Trophoblast cell (in vitro differentiated cells and primary cell): ENCODE data around the gene DNMT3B.

Experiments used
- DNase-seq, 2 donors: peaks; one replicate each; pipeline ENCODE4 v3.0.0-alpha.2; 2016
- H2AFZ ChIP-seq: 2 replicates; pipeline ENCODE4 v1.6.1; 2013; ENCODE audit warnings: low read length, moderate library complexity, mild to moderate bottlenecking; ENCODE audit not compliant: insufficient read depth, poor library complexity
- H2AK5ac ChIP-seq: 2 replicates; pipeline ENCODE4 v1.6.1; 2013; ENCODE audit warnings: mild to moderate bottlenecking, low read length
- H2BK120ac ChIP-seq: 2 replicates; pipeline ENCODE4 v1.6.1; 2013; ENCODE audit warnings: low read length, mild to moderate bottlenecking, moderate library complexity; ENCODE audit not compliant: insufficient read depth, poor library complexity
- H2BK12ac ChIP-seq: 2 replicates; pipeline ENCODE4 v1.6.1; 2013; ENCODE audit warnings: mild to moderate bottlenecking, low read length, moderate library complexity
- H2BK5ac ChIP-seq: 2 replicates; pipeline ENCODE4 v1.6.1; 2013; ENCODE audit warnings: low read length, low read depth, moderate library complexity, mild to moderate bottlenecking; ENCODE audit not compliant: poor library complexity
- H3K14ac ChIP-seq: 2 replicates; pipeline ENCODE4 v1.6.1; 2013; ENCODE audit warnings: mild to moderate bottlenecking, low read length
- H3K18ac ChIP-seq: 2 replicates; pipeline ENCODE4 v1.6.1; 2013; ENCODE audit warnings: mild to moderate bottlenecking, low read length
- H3K23ac ChIP-seq: 2 replicates; pipeline ENCODE4 v1.6.1; 2013; ENCODE audit warnings: low read length
- H3K27ac ChIP-seq: 2 replicates; pipeline ENCODE4 v1.5.1; 2013; ENCODE audit warnings: low read depth, mild to moderate bottlenecking, inconsistent platforms, low read length, moderate library complexity
- H3K27me3 ChIP-seq: 2 replicates; pipeline ENCODE4 v1.6.1; 2013; ENCODE audit warnings: inconsistent platforms, mild to moderate bottlenecking, low read length, moderate library complexity; ENCODE audit not compliant: insufficient read depth
- H3K36me3 ChIP-seq, 2 experiments: 1 replicate in 1 of 2; 2 replicates in 1 of 2; pipeline ENCODE4 v1.6.1; 2013; ENCODE audit warnings: low read length in 2 of 2, mild to moderate bottlenecking in 2 of 2, moderate library complexity in 1 of 2; ENCODE audit not compliant: insufficient read depth in 2 of 2, control insufficient read depth in 1 of 2
- H3K4ac ChIP-seq: 2 replicates; pipeline ENCODE4 v1.6.1; 2013; ENCODE audit warnings: low read depth, mild to moderate bottlenecking, low read length, moderate library complexity
- H3K4me1 ChIP-seq, 2 experiments: 1 replicate in 1 of 2; 2 replicates in 1 of 2; pipeline ENCODE4 v1.6.1; 2013; ENCODE audit warnings: low read length in 2 of 2, mild to moderate bottlenecking in 2 of 2, moderate library complexity in 1 of 2; ENCODE audit not compliant: insufficient read depth in 2 of 2, control insufficient read depth in 1 of 2
- H3K4me2 ChIP-seq: 2 replicates; pipeline ENCODE4 v1.6.1; 2013; ENCODE audit warnings: inconsistent platforms, mild to moderate bottlenecking, low read length, moderate library complexity
- H3K4me3 ChIP-seq: 2 replicates; pipeline ENCODE4 v1.5.1; 2013; ENCODE audit warnings: mild to moderate bottlenecking, low read depth, low read length, inconsistent platforms
- H3K79me1 ChIP-seq: one replicate; pipeline ENCODE4 v1.6.1; 2013; ENCODE audit warnings: low read length
- H3K79me2 ChIP-seq: 2 replicates; pipeline ENCODE4 v1.6.1; 2013; ENCODE audit warnings: low read length, mild to moderate bottlenecking; ENCODE audit not compliant: control insufficient read depth, insufficient read depth, poor library complexity
- H3K9ac ChIP-seq: 2 replicates; pipeline ENCODE4 v1.6.1; 2013; ENCODE audit warnings: mild to moderate bottlenecking, low read length
- H3K9me3 ChIP-seq: 2 replicates; pipeline ENCODE4 v1.6.1; 2013; ENCODE audit warnings: low read depth, mild to moderate bottlenecking, control low read depth, inconsistent platforms, low read length; ENCODE audit not compliant: insufficient read depth
- H4K12ac ChIP-seq: 2 replicates; pipeline ENCODE4 v1.6.1; 2013; ENCODE audit warnings: low read depth, mild to moderate bottlenecking, low read length, moderate library complexity
- H4K8ac ChIP-seq: 2 replicates; pipeline ENCODE4 v1.6.1; 2013; ENCODE audit warnings: low read depth, mild to moderate bottlenecking, low read length, moderate library complexity
- H4K91ac ChIP-seq: one replicate; pipeline ENCODE4 v1.6.1; 2013; ENCODE audit warnings: low read depth, mild to moderate bottlenecking, low read length, moderate library complexity
- WGBS: extraction: QIAGEN DNeasy Blood & Tissue Kit; methylation state at CpG from one replicate; pipeline ENCODE4 v1.1.7; 2013; ENCODE audit warnings: missing lambda C conversion rate; ENCODE audit not compliant: insufficient read length, insufficient coverage; ENCODE audit errors: extremely low coverage; 5-methylcytosine and 5-hydroxymethylcytosine counted together

DNMT3B gene

DNA sequence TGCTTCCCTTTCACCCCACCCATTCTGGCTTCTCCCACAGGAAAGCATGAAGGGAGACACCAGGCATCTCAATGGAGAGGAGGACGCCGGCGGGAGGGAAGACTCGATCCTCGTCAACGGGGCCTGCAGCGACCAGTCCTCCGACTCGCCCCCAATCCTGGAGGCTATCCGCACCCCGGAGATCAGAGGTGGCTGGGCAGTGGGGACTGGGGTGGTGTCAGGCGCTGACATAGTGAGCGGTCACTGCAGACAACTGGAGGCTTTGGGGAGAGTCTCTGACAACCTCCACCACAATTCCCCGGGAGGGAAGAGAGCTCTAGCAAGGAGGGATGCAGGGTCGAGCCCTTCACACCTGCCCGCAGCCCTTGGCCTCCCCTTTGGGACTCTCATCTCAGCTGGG, 18.1 kb downstream of the DNMT3B start:
- peaks cover 10% of the 10 kb centered on the region for H3K79me2 ChIP-seq
- no peak overlapping the region for H3K4ac ChIP-seq
- DNase-seq: no peak
- no CpG with 5 or more reads among the region's 16 CpGs for WGBS
- H3K79me1 ChIP-seq: peaks cover 2% of the 10 kb centered on the region
- H3K14ac ChIP-seq: no peak overlapping the region
- no peak overlapping the region for H2BK5ac ChIP-seq
- no peak overlapping the region for H2AK5ac ChIP-seq
- H3K27ac ChIP-seq: no peak overlapping the region
- H3K18ac ChIP-seq: no peak overlapping the region
- H3K4me3 ChIP-seq: no peak overlapping the region
- H3K4me1 ChIP-seq: peaks cover 7 to 14% of the 10 kb centered on the region in 2 experiments
- H3K9ac ChIP-seq: no peak overlapping the region
- H4K91ac ChIP-seq: no peak overlapping the region
- no peak overlapping the region for H2AFZ ChIP-seq
- H3K4me2 ChIP-seq: no peak overlapping the region
- H3K9me3 ChIP-seq: peaks cover 2% of the 10 kb centered on the region
- no peaks in the 10 kb centered on the region for H3K27me3 ChIP-seq
- no peak overlapping the region for H3K23ac ChIP-seq
- H4K12ac ChIP-seq: no peak overlapping the region
- no peak overlapping the region for H2BK120ac ChIP-seq
- no peak overlapping the region for H4K8ac ChIP-seq
- H3K36me3 ChIP-seq: peaks cover 27 to 35% of the 10 kb centered on the region in 2 experiments
- no peak overlapping the region for H2BK12ac ChIP-seq

DNA sequence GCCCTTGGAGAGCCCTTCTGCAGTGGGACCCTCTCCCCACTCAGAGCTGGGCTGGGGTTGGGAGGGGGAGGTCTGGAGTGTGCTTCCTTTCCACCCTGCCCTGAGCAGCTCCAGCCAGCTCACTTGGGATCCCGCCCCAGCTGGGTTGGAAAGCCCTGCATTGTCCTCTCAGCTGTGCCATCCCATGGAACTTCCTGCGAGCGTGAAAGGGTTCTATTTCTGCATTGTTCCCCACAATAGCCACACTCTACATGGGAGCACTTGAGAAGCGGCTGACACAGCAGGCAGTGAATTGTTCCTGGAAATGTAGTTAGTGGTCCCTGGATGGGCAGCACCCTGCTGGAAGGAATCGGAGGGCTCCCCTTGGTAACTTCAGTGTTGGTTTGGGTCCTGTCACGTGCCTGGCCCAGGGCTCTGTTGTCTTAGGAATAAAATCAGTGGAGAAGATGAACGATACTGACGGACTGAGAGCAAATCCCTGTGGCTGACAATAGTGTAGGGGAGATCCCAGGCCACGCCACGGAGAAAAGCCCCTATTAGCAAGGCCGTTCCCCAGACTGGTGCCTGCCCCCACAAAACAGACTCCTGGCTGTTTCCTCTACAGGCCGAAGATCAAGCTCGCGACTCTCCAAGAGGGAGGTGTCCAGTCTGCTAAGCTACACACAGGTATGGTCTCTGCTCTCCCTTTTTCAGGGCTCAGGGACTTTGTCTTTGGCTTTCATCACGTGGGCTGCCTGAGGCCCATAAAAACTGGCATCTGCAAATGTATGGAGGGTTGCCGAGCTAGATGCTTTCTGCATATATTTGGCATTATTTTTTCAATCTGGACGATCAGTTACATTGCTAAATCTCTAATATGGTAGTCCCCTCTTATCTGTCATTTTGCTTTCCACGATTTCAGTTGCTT, 18.8 kb downstream of the DNMT3B start:
- H3K23ac ChIP-seq: no peak overlapping the region
- H3K4ac ChIP-seq: no peak overlapping the region
- H3K18ac ChIP-seq: no peak overlapping the region
- peaks cover 7 to 12% of the 10 kb centered on the region in 2 experiments for H3K4me1 ChIP-seq
- H2BK120ac ChIP-seq: no peak overlapping the region
- H2BK12ac ChIP-seq: no peak overlapping the region
- H3K27ac ChIP-seq: no peak overlapping the region
- H2AK5ac ChIP-seq: no peak overlapping the region
- H4K8ac ChIP-seq: no peak overlapping the region
- H3K79me2 ChIP-seq: peaks cover 8% of the 10 kb centered on the region
- no peak overlapping the region for H2BK5ac ChIP-seq
- no peak for DNase-seq
- no peak overlapping the region for H3K14ac ChIP-seq
- no peak overlapping the region for H3K4me3 ChIP-seq
- H4K12ac ChIP-seq: peak overlapping the region; percentile 7
- WGBS: no CpG with 5 or more reads among the region's 18 CpGs
- H3K27me3 ChIP-seq: no peaks in the 10 kb centered on the region
- peaks cover 2% of the 10 kb centered on the region for H3K79me1 ChIP-seq
- H3K9me3 ChIP-seq: peaks cover 2% of the 10 kb centered on the region
- no peak overlapping the region for H4K91ac ChIP-seq
- H3K36me3 ChIP-seq: peaks cover 32% of the 10 kb centered on the region in 2 experiments
- H3K9ac ChIP-seq: no peak overlapping the region
- H3K4me2 ChIP-seq: no peak overlapping the region
- H2AFZ ChIP-seq: no peak overlapping the region

GRCh38 chr20:32784369-32785080, 22.3 kb downstream of the DNMT3B start:
- Histone ChIP-seq H3K9ac (no peak overlapping the region), H3K79me2 (no peaks in the 10 kb centered on the region), H3K27ac (no peak overlapping the region), H4K8ac (no peak overlapping the region), H2BK12ac (no peak overlapping the region), H3K18ac (no peak overlapping the region), H3K27me3 (no peaks in the 10 kb centered on the region), H2AK5ac (no peak overlapping the region), H3K79me1 (no peaks in the 10 kb centered on the region), H3K36me3 (peaks cover 50 to 58% of the 10 kb centered on the region in 2 experiments), H2BK120ac (no peak overlapping the region), H2BK5ac (no peak overlapping the region), H2AFZ (no peak overlapping the region), H3K9me3 (peaks cover 2% of the 10 kb centered on the region), H3K23ac (no peak overlapping the region), H4K12ac (no peak overlapping the region), H4K91ac (no peak overlapping the region), H3K4me2 (no peak overlapping the region), H3K4me3 (peak overlapping the region; percentile 18), H3K4me1 (no peaks in the 10 kb centered on the region), H3K14ac (no peak overlapping the region), H3K4ac (no peak overlapping the region)
- no CpG with 5 or more reads among the region's 13 CpGs for WGBS
- peak; percentile 26 to 69 for DNase-seq

GRCh38 chr20:32786059-32786760, 24.0 kb downstream of the DNMT3B start:
- H4K91ac ChIP-seq: no peak overlapping the region
- no peaks in the 10 kb centered on the region for H3K27me3 ChIP-seq
- no peak overlapping the region for H2AK5ac ChIP-seq
- peaks cover 2% of the 10 kb centered on the region for H3K9me3 ChIP-seq
- no peak overlapping the region for H3K18ac ChIP-seq
- H3K9ac ChIP-seq: no peak overlapping the region
- no peak overlapping the region for H2BK12ac ChIP-seq
- no peak overlapping the region for H3K27ac ChIP-seq
- H3K14ac ChIP-seq: no peak overlapping the region
- WGBS: no CpG with 5 or more reads among the region's 16 CpGs
- H2AFZ ChIP-seq: no peak overlapping the region
- H3K4me2 ChIP-seq: no peak overlapping the region
- H4K8ac ChIP-seq: no peak overlapping the region
- no peak overlapping the region for H3K4ac ChIP-seq
- H4K12ac ChIP-seq: no peak overlapping the region
- H2BK5ac ChIP-seq: no peak overlapping the region
- no peaks in the 10 kb centered on the region for H3K79me2 ChIP-seq
- no peak overlapping the region for H2BK120ac ChIP-seq
- H3K36me3 ChIP-seq: peaks cover 41 to 57% of the 10 kb centered on the region in 2 experiments
- DNase-seq: no peak
- H3K79me1 ChIP-seq: no peaks in the 10 kb centered on the region
- no peak overlapping the region for H3K23ac ChIP-seq
- H3K4me1 ChIP-seq: no peaks in the 10 kb centered on the region
- no peak overlapping the region for H3K4me3 ChIP-seq
